ENCODE data around the gene PUDP. TPM values are rescaled to one million over a fixed set of nuclear protein-coding genes. Genes with fewer than 3 reads are reported as not detected.
A peak's percentile ranks its signal among the peaks of the same experiment; 100 is the strongest.

The PUDP gene
- total RNA-seq, 2 experiments from 2014 or later = 16.3 to 19.1 TPM

- H3K9me3 Mint-ChIP-seq (ENCODE audit: low read depth) = no peaks in the 10 kb centered on the region
- peaks cover 21% of the 10 kb centered on the region for H3K4me1 Mint-ChIP-seq
- DNase-seq (no peak), ATAC-seq (no peak)
- H3K27ac Mint-ChIP-seq = no peak overlapping the region
- peaks cover 14% of the 10 kb centered on the region for H3K36me3 Mint-ChIP-seq
- CTCF ChIA-PET = no interaction called here
- no peaks in the 10 kb centered on the region for H3K27me3 Mint-ChIP-seq
- no peak overlapping the region for H3K4me3 Mint-ChIP-seq
Measured at GRCh38 chrX:7068939-7069367, 79.0 kb downstream of the PUDP start.

DNA sequence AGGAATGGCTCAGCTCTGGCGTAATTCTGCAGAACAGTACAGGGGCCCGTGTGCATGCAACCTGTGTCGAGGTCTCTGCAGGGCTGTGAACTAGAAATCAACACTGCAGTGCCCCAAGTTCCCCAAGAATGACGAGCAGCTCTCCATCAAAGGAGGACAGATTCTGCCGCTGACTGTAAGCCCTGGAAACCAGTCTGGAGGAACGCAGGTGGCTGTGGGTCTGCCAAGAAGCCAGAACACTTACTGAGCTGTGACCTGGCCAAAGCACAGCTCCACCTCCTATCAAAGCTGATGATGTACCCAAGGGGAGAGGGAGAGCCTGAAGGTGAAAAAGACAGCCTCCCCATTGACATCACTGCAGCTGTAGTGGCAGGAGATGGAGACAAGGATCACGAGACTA is 80.7 kb downstream of the PUDP start:
- Mint-ChIP-seq H3K9me3 (ENCODE audit: low read depth) (no peaks in the 10 kb centered on the region), H3K27me3 (no peaks in the 10 kb centered on the region), H3K36me3 (peaks cover 15% of the 10 kb centered on the region), H3K27ac (no peak overlapping the region), H3K4me1 (peaks cover 18% of the 10 kb centered on the region), H3K4me3 (no peak overlapping the region)
- no peak for DNase-seq
- ATAC-seq = no peak
- CTCF ChIA-PET = interaction anchor here (1.2 kb wide), 1 partner anchor 104 kb away, joined by 3 read pairs; no protein-coding TSS in a partner anchor

DNA sequence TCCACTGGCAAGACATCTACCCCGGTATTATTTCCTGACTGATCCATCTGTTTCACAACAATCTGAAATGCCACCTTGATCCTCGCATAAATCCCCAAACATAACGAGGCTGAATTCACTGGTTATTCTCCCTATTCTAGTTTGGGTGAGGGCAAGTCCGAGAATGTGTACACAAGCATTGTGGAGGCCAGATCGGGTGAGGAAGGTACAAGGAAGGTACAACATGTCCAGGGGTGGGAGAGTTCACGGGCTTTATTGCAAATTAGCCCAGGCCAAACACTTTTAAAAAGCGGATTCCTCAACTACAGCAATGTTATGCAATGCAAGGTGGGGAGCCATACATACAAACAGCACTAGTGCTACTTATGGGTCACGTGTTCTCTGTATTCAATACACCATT is 82.5 kb downstream of the PUDP start:
- no peak for DNase-seq
- Mint-ChIP-seq H3K4me1 (peaks cover 18% of the 10 kb centered on the region), H3K4me3 (no peak overlapping the region), H3K27ac (no peak overlapping the region), H3K27me3 (no peaks in the 10 kb centered on the region), H3K9me3 (ENCODE audit: low read depth) (no peaks in the 10 kb centered on the region), H3K36me3 (peaks cover 16% of the 10 kb centered on the region)
- CTCF ChIA-PET = no interaction called here
- no peak for ATAC-seq

DNA sequence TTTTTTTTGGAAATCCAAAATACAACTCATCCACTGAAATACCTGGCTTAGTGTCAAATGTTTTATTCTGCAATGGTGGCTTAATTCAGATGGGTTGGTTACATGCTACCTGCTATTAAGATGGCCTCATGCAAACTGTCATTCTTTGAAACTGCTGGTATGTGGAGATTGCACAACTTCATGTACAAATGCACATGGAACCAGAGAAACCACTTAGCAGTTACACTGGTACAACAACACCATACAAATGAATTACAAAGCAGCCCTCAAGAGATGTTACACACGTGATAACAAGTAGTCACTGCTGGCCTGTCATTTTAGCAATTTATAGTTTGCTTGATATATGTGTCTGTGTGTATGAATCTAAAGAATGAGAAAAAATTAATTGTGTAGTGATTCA is 85.0 kb downstream of the PUDP start:
- no peak overlapping the region for H3K4me3 Mint-ChIP-seq
- DNase-seq (no peak), ATAC-seq (no peak)
- H3K4me1 Mint-ChIP-seq = peaks cover 13% of the 10 kb centered on the region
- no peak overlapping the region for H3K27ac Mint-ChIP-seq
- H3K9me3 Mint-ChIP-seq (ENCODE audit: low read depth) = no peaks in the 10 kb centered on the region
- H3K27me3 Mint-ChIP-seq = no peaks in the 10 kb centered on the region
- H3K36me3 Mint-ChIP-seq = peaks cover 6% of the 10 kb centered on the region
- CTCF ChIA-PET = no interaction called here

DNA sequence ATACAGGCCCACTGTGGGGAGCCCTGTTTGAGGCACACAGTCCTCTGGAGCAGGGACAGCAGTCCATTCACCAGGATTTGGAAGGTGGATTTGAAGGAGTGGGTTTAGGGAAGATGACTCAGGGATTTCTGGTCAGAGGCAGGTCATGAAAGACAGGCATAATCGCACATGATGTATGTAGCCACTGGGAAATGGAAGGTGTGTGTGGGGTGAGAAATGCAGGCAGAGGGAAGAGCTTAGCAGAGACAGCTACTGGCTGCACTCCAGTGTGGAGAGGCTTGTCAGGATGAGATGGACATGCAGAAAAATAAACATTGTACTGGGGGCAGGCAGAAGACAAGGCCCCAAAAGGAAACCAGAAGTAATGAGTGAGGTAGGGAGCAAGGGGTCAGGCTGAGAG is 85.7 kb downstream of the PUDP start:
- no peaks in the 10 kb centered on the region for H3K27me3 Mint-ChIP-seq
- CTCF ChIA-PET = no interaction called here
- peaks cover 10% of the 10 kb centered on the region for H3K36me3 Mint-ChIP-seq
- ATAC-seq (no peak), DNase-seq (no peak)
- no peaks in the 10 kb centered on the region for H3K9me3 Mint-ChIP-seq (ENCODE audit: low read depth)
- no peak overlapping the region for H3K27ac Mint-ChIP-seq
- no peak overlapping the region for H3K4me3 Mint-ChIP-seq
- H3K4me1 Mint-ChIP-seq = peaks cover 13% of the 10 kb centered on the region

DNA sequence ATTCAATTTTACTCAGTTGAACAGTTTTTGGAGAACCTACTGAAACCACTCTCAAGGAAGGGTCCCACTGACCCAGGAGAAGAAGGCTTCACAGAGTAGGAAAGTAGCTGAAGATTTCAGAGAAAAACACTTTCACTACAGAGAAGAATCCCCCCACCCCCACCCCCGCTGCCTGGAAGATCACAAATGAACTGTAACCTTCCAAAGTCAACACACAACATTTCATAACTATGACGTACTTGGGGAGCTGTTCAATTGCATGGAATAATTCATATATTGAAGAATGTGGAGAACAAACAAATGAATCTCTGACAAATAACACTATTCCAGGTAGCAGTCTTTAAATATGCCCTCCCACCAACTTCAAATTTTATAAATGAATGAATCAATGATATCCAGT is 86.5 kb downstream of the PUDP start:
- no peak for ATAC-seq
- no peak overlapping the region for H3K4me3 Mint-ChIP-seq
- peaks cover 13% of the 10 kb centered on the region for H3K4me1 Mint-ChIP-seq

GRCh38 chrX:7060444-7060843 is 87.5 kb downstream of the PUDP start:
- CTCF ChIA-PET = no interaction called here
- DNase-seq = no peak
- H3K9me3 Mint-ChIP-seq (ENCODE audit: low read depth) = no peaks in the 10 kb centered on the region
- H3K36me3 Mint-ChIP-seq = peaks cover 19% of the 10 kb centered on the region
- no peak overlapping the region for H3K27ac Mint-ChIP-seq
- H3K27me3 Mint-ChIP-seq = no peaks in the 10 kb centered on the region
- no peak for ATAC-seq
- H3K4me3 Mint-ChIP-seq = no peak overlapping the region
- peaks cover 14% of the 10 kb centered on the region for H3K4me1 Mint-ChIP-seq

More for the DNA sequence above, 86.5 kb downstream of the PUDP start:
- no peaks in the 10 kb centered on the region for H3K9me3 Mint-ChIP-seq (ENCODE audit: low read depth)
- no peak for DNase-seq
- H3K27ac Mint-ChIP-seq = no peak overlapping the region
- CTCF ChIA-PET = no interaction called here
- peaks cover 16% of the 10 kb centered on the region for H3K36me3 Mint-ChIP-seq
- H3K27me3 Mint-ChIP-seq = no peaks in the 10 kb centered on the region

DNA sequence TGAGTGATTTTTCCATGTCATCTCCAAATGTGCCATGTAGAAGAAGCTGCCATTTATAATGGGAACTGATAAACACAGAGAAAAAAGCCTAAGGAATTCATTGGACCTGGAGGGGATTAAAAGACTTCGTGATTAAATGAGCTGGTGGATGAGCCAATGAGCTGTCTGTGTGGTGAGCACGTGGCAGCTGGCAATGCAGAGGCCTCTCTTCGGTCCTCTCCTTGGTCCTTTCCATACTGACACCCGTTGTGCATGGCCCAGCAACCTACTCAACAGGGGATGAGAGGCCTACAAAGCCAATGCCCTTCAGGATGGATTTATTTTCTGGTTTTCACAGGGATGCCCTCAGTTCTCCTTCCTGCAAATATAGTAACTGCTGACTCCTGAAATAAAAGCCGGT is 88.1 kb downstream of the PUDP start:
- CTCF ChIA-PET = no interaction called here

GRCh38 chrX:7059214-7059838 is 88.6 kb downstream of the PUDP start:
- Mint-ChIP-seq H3K4me1 (peaks cover 14% of the 10 kb centered on the region), H3K4me3 (no peak overlapping the region), H3K9me3 (ENCODE audit: low read depth) (no peaks in the 10 kb centered on the region), H3K27ac (peak overlapping the region; percentile 67), H3K27me3 (no peaks in the 10 kb centered on the region), H3K36me3 (peaks cover 19% of the 10 kb centered on the region)
- ATAC-seq (peak; percentile 67), DNase-seq (no peak)
- CTCF ChIA-PET = no interaction called here

More for the DNA sequence above, 88.1 kb downstream of the PUDP start:
- H3K36me3 Mint-ChIP-seq = peaks cover 19% of the 10 kb centered on the region
- no peak for ATAC-seq
- no peaks in the 10 kb centered on the region for H3K27me3 Mint-ChIP-seq
- H3K27ac Mint-ChIP-seq = peak overlapping the region; percentile 67
- H3K4me3 Mint-ChIP-seq = no peak overlapping the region
- peaks cover 14% of the 10 kb centered on the region for H3K4me1 Mint-ChIP-seq
- no peak for DNase-seq
- no peaks in the 10 kb centered on the region for H3K9me3 Mint-ChIP-seq (ENCODE audit: low read depth)

DNA sequence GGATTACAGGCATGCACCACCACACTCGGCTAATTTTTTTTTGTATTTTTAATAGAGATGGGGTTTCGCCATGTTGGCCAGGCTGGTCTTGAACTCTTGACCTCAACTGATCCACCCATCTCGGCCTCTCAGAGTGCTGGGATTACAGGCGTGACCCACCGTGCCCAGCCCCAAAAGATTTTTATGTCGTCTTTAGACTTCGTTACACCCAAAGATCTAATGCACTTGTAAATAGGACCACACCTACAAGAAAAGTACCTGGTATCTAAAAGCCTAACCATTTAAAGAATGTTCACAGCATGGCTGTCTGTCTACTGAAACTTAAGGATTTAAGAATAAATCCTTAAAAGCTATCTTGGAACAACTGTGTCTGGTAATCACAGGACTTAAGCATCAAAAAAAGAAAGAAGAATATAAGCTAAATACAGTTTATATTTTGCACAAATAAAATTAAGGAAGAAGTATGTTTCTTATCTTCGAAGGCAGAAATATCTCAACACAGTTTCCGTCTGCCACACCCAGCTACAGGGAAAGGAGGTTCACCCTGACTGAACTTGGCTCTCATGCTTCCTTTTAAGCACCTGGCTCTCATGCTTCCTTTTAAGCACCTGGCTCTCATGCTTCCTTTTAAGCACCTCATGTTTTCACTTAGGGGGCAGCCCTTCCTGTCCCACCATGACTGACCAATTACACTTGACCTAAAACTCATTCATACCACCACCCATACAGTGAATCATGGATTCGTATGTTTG is 92.4 kb downstream of the PUDP start:
- peaks cover 14% of the 10 kb centered on the region for H3K4me1 Mint-ChIP-seq
- CTCF ChIA-PET = no interaction called here
- no peaks in the 10 kb centered on the region for H3K27me3 Mint-ChIP-seq
- ATAC-seq (no peak), DNase-seq (no peak)
- H3K36me3 Mint-ChIP-seq = peaks cover 24% of the 10 kb centered on the region
- no peaks in the 10 kb centered on the region for H3K9me3 Mint-ChIP-seq (ENCODE audit: low read depth)
- H3K4me3 Mint-ChIP-seq = no peak overlapping the region
- no peak overlapping the region for H3K27ac Mint-ChIP-seq

- no peaks in the 10 kb centered on the region for H3K27me3 Mint-ChIP-seq
- peaks cover 30% of the 10 kb centered on the region for H3K36me3 Mint-ChIP-seq
- H3K9me3 Mint-ChIP-seq (ENCODE audit: low read depth) = no peaks in the 10 kb centered on the region
- H3K27ac Mint-ChIP-seq = no peak overlapping the region
- CTCF ChIA-PET = no interaction called here
- no peak overlapping the region for H3K4me3 Mint-ChIP-seq
- H3K4me1 Mint-ChIP-seq = peaks cover 8% of the 10 kb centered on the region
- DNase-seq = no peak
- no peak for ATAC-seq
Measured at GRCh38 chrX:7054219-7055216, 93.4 kb downstream of the PUDP start.

DNA sequence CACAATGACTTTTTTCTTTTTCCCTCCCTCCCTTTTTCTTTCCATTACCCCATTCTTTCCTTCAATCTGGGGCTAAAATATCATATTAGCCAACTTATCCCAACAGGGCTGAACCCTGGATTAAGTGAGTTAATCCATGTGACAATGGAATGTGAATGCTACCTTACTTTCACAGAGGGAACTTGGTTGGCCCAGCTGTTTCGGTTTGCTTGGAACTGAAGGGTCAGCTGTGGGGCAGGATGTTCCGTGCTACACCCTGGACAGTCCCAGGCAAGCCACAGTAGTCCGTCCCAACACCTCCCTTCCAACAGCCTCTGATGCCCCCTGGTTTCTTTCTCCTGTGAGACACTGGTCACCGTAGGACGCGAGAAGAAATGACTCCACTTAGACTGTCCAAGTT is 95.4 kb downstream of the PUDP start:
- Mint-ChIP-seq H3K4me3 (no peak overlapping the region), H3K36me3 (peaks cover 30% of the 10 kb centered on the region), H3K27me3 (no peaks in the 10 kb centered on the region), H3K9me3 (ENCODE audit: low read depth) (no peaks in the 10 kb centered on the region), H3K4me1 (peaks cover 2% of the 10 kb centered on the region), H3K27ac (no peak overlapping the region)
- DNase-seq = no peak
- ATAC-seq = no peak
- CTCF ChIA-PET = no interaction called here

- no peak overlapping the region for H3K4me3 Mint-ChIP-seq
- no peak overlapping the region for H3K27ac Mint-ChIP-seq
- no peaks in the 10 kb centered on the region for H3K27me3 Mint-ChIP-seq
- DNase-seq (no peak), ATAC-seq (no peak)
- CTCF ChIA-PET = no interaction called here
- H3K4me1 Mint-ChIP-seq = peaks cover 3% of the 10 kb centered on the region
- H3K36me3 Mint-ChIP-seq = peaks cover 24% of the 10 kb centered on the region
- no peaks in the 10 kb centered on the region for H3K9me3 Mint-ChIP-seq (ENCODE audit: low read depth)
Measured at GRCh38 chrX:7050271-7050670, 97.7 kb downstream of the PUDP start.
